Measurements from ENCODE around the gene PPP1R3F. TPM values are rescaled to one million over a fixed set of nuclear protein-coding genes. Genes with fewer than 3 reads are reported as not detected.

PPP1R3F gene
- total RNA-seq, 1 experiment from 2014 or later, result 7.3 TPM

DNA sequence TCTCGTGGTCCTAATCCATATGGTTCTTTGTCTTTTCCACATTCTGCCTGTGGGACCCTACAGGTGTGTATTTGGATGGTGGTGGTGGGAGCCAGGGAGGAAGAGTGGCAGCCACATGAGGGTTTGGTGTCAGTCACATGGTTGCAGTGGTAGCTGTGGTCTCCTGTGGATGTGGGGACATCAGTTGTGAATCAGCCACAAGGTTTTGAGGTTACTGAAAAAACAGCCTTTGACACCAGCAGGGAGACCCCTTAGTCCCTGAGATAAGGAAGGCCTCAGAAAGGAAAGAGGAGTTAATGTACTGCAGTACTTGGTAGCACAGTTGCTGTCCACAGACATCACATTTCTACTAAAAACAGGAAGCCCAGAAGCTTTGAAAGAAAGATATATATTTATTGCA, 18.1 kb downstream of the PPP1R3F start:
- no peak overlapping the region for H3K27ac Mint-ChIP-seq
- Histone ChIP-seq H3T11ph (ENCODE audit: low read length) (no peak overlapping the region), H3K4me1 (ENCODE audit: insufficient read depth, low read length) (no peaks in the 10 kb centered on the region), H4K5ac (ENCODE audit: insufficient read length, low read depth, low read length) (no peak overlapping the region), H2BK20ac (ENCODE audit: low read depth, low read length, poor library complexity, severe bottlenecking) (no peak overlapping the region), H3K4me2 (ENCODE audit: insufficient read depth, insufficient read length, low read length) (no peak overlapping the region), H3K23me2 (ENCODE audit: insufficient read length, low read depth, low read length, poor library complexity, severe bottlenecking) (no peaks in the 10 kb centered on the region), H2AK5ac (ENCODE audit: insufficient read length, low read length) (no peak overlapping the region), H3K27me3 (ENCODE audit: insufficient read depth, low read length) (no peaks in the 10 kb centered on the region), H3K9ac (ENCODE audit: extremely low read depth, insufficient read length, low read length) (no peak overlapping the region), H3K23ac (ENCODE audit: insufficient read length, low read depth, low read length) (no peak overlapping the region), H4K20me1 (ENCODE audit: control insufficient read depth, insufficient read depth, insufficient read length) (no peaks in the 10 kb centered on the region), H3K18ac (ENCODE audit: insufficient read length, low read depth, low read length) (no peak overlapping the region), H3K27ac (ENCODE audit: insufficient read length, low read depth, low read length) (no peak overlapping the region), H3K4ac (ENCODE audit: low read depth, low read length) (no peak overlapping the region), H3K56ac (ENCODE audit: insufficient read length, low read depth, low read length) (no peak overlapping the region), H4K91ac (ENCODE audit: insufficient read length, low read depth, low read length) (no peak overlapping the region), H3K79me2 (ENCODE audit: insufficient read depth, low read length) (no peaks in the 10 kb centered on the region), H2BK12ac (ENCODE audit: insufficient read length, low read depth, low read length) (no peak overlapping the region), H3K79me1 (ENCODE audit: insufficient read depth, low read depth, low read length, poor library complexity, severe bottlenecking) (no peaks in the 10 kb centered on the region), H3K14ac (ENCODE audit: insufficient read depth, low read length) (no peak overlapping the region), H2BK5ac (ENCODE audit: insufficient read length, low read length) (no peak overlapping the region), H3K9me3 (ENCODE audit: control insufficient read depth, low read depth, low read length) (peaks cover 24% of the 10 kb centered on the region), H2BK120ac (ENCODE audit: low read depth, low read length, poor library complexity, severe bottlenecking) (no peak overlapping the region), H4K8ac (replicated peaks; ENCODE audit: insufficient read length, low read depth, low read length) (no peak overlapping the region), H2BK15ac (ENCODE audit: low read depth, low read length) (no peak overlapping the region), H2AFZ (ENCODE audit: low read length) (no peak overlapping the region)
- TF ChIP-seq, protein P1, sequence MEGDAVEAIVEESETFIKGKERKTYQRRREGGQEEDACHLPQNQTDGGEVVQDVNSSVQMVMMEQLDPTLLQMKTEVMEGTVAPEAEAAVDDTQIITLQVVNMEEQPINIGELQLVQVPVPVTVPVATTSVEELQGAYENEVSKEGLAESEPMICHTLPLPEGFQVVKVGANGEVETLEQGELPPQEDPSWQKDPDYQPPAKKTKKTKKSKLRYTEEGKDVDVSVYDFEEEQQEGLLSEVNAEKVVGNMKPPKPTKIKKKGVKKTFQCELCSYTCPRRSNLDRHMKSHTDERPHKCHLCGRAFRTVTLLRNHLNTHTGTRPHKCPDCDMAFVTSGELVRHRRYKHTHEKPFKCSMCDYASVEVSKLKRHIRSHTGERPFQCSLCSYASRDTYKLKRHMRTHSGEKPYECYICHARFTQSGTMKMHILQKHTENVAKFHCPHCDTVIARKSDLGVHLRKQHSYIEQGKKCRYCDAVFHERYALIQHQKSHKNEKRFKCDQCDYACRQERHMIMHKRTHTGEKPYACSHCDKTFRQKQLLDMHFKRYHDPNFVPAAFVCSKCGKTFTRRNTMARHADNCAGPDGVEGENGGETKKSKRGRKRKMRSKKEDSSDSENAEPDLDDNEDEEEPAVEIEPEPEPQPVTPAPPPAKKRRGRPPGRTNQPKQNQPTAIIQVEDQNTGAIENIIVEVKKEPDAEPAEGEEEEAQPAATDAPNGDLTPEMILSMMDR (conservative IDR thresholded peaks at IDR 0.05), result no peak
- H3K36me3 Mint-ChIP-seq (ENCODE audit: insufficient read depth in 1 of 3, low read depth in 3 of 3), result peaks cover 0 to 6% (median 1%) of the 10 kb centered on the region in 3 experiments; a peak in 6 of 7 replicates
- H3K9me3 Mint-ChIP-seq, result peaks cover 60 to 72% of the 10 kb centered on the region in 2 experiments
- peaks cover 6 to 9% of the 10 kb centered on the region in 2 experiments for H3K4me1 Mint-ChIP-seq
- no CpG with 5 or more reads among the region's 1 CpG for WGBS (ENCODE audit: extremely low coverage, insufficient read length, low lambda C conversion rate)
- DNase-seq, result no peak
- peaks cover 2% of the 10 kb centered on the region for H3K27me3 Mint-ChIP-seq (ENCODE audit: low read depth)
- no peak overlapping the region; a peak in 1 of 5 replicates for H3K4me3 Mint-ChIP-seq

All from H9 (cell line).